Measurements from ENCODE around the gene FPGS. TPM values are rescaled to one million over a fixed set of nuclear protein-coding genes. Genes with fewer than 3 reads are reported as not detected.
A peak's percentile ranks its signal among the peaks of the same experiment; 100 is the strongest.

The FPGS gene
- total RNA-seq, 1 donor from 2014 or later, result 50.8 TPM

DNA sequence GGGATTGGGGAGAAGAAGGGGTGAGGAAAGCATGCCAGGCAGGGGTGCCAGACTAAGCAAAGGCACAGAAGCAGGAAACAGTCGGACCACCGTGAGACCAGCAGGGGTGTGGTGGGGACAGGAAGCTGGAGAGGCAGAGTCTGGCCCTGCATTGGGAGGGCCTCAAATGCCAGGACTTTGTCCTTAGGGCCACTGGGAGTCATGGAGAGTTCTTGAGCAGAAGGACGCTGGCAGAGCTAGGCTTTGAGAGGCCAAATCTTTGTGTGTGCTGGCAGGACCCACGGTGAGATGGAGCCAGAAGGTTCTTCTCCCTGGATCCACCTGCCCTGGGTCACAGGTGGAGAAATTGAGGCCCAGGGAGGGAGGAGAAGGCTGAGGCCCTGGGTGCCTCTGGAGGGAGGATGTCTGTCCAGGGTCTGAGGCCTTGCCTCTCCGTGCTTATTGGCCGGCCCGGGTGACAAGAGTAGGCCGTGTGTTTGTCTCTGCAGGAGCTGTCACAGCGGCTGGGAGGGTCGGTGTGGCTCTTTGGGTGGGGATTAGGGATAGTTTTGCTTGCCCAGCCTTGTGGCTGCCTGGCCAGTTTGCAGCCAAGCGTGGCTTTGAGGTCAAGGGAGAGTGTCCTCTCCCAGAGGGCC, 53.5 kb downstream of the FPGS start:
- DNase-seq (ENCODE audit: low spot score), result no peak
- TF ChIP-seq, protein P1, sequence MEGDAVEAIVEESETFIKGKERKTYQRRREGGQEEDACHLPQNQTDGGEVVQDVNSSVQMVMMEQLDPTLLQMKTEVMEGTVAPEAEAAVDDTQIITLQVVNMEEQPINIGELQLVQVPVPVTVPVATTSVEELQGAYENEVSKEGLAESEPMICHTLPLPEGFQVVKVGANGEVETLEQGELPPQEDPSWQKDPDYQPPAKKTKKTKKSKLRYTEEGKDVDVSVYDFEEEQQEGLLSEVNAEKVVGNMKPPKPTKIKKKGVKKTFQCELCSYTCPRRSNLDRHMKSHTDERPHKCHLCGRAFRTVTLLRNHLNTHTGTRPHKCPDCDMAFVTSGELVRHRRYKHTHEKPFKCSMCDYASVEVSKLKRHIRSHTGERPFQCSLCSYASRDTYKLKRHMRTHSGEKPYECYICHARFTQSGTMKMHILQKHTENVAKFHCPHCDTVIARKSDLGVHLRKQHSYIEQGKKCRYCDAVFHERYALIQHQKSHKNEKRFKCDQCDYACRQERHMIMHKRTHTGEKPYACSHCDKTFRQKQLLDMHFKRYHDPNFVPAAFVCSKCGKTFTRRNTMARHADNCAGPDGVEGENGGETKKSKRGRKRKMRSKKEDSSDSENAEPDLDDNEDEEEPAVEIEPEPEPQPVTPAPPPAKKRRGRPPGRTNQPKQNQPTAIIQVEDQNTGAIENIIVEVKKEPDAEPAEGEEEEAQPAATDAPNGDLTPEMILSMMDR (IDR thresholded peaks at IDR 0.05), result no peak
- H3K4me3 Mint-ChIP-seq (ENCODE audit: unreplicated experiment), result no peak overlapping the region
- peaks cover 41% of the 10 kb centered on the region for H3K4me1 Mint-ChIP-seq (ENCODE audit: low read depth)
- H3K27ac Mint-ChIP-seq (ENCODE audit: unreplicated experiment), result no peak overlapping the region
- H3K9me3 Mint-ChIP-seq (ENCODE audit: low read depth), result no peaks in the 10 kb centered on the region
- no peaks in the 10 kb centered on the region for H3K36me3 Mint-ChIP-seq (ENCODE audit: low read depth)
- H3K27me3 Mint-ChIP-seq (ENCODE audit: low read depth), result no peaks in the 10 kb centered on the region

- no peak for DNase-seq (ENCODE audit: low spot score)
- Mint-ChIP-seq H3K27ac (ENCODE audit: unreplicated experiment) (no peak overlapping the region), H3K27me3 (ENCODE audit: low read depth) (no peaks in the 10 kb centered on the region), H3K9me3 (ENCODE audit: low read depth) (no peaks in the 10 kb centered on the region), H3K36me3 (ENCODE audit: low read depth) (no peaks in the 10 kb centered on the region), H3K4me3 (ENCODE audit: unreplicated experiment) (no peak overlapping the region), H3K4me1 (ENCODE audit: low read depth) (peaks cover 41% of the 10 kb centered on the region)
- TF ChIP-seq, protein P1 (IDR thresholded peaks at IDR 0.05), result no peak
These were observed 54.0 kb downstream of the FPGS start for GRCh38 chr9:127856729-127857116.

GRCh38 chr9:127857278-127857677, 54.6 kb downstream of the FPGS start:
- no peaks in the 10 kb centered on the region for H3K9me3 Mint-ChIP-seq (ENCODE audit: low read depth)
- H3K36me3 Mint-ChIP-seq (ENCODE audit: low read depth), result no peaks in the 10 kb centered on the region
- no peak overlapping the region for H3K4me3 Mint-ChIP-seq (ENCODE audit: unreplicated experiment)
- DNase-seq (ENCODE audit: low spot score), result no peak
- TF ChIP-seq, protein P1 (IDR thresholded peaks at IDR 0.05), result no peak
- no peak overlapping the region for H3K27ac Mint-ChIP-seq (ENCODE audit: unreplicated experiment)
- no peaks in the 10 kb centered on the region for H3K27me3 Mint-ChIP-seq (ENCODE audit: low read depth)
- H3K4me1 Mint-ChIP-seq (ENCODE audit: low read depth), result peaks cover 37% of the 10 kb centered on the region

GRCh38 chr9:127858041-127858512, 55.4 kb downstream of the FPGS start:
- Mint-ChIP-seq H3K4me3 (ENCODE audit: unreplicated experiment) (no peak overlapping the region), H3K9me3 (ENCODE audit: low read depth) (no peaks in the 10 kb centered on the region), H3K27ac (ENCODE audit: unreplicated experiment) (peak overlapping the region; percentile 22), H3K27me3 (ENCODE audit: low read depth) (no peaks in the 10 kb centered on the region), H3K36me3 (ENCODE audit: low read depth) (no peaks in the 10 kb centered on the region), H3K4me1 (ENCODE audit: low read depth) (peaks cover 29% of the 10 kb centered on the region)
- TF ChIP-seq, protein P1 (IDR thresholded peaks at IDR 0.05), result no peak
- no peak for DNase-seq (ENCODE audit: low spot score)

DNA sequence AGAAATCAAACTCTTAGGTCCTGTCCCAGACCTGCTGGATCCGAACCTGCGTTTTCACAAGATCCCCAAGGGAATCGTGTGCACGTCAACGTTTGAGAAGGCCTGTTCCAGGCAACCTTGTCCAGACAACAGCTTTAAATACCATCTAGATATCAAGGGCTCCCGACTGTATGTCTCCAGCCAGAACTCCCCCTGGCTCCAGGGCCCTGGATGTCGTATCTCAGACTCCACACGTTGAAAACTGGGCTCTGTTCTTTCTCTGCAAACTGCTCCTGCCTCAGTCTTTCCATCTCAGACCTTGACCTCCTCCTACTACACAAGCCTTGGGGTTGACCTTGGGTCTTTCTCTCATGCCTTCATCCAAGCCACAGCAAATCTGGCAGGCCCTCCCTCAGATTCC, 57.6 kb downstream of the FPGS start:
- Mint-ChIP-seq H3K4me3 (ENCODE audit: unreplicated experiment) (no peak overlapping the region), H3K27ac (ENCODE audit: unreplicated experiment) (no peak overlapping the region), H3K27me3 (ENCODE audit: low read depth) (no peaks in the 10 kb centered on the region), H3K9me3 (ENCODE audit: low read depth) (no peaks in the 10 kb centered on the region), H3K4me1 (ENCODE audit: low read depth) (peaks cover 13% of the 10 kb centered on the region), H3K36me3 (ENCODE audit: low read depth) (no peaks in the 10 kb centered on the region)
- TF ChIP-seq, protein P1 (IDR thresholded peaks at IDR 0.05), result no peak
- no peak for DNase-seq (ENCODE audit: low spot score)

Measured in chondrocyte (in vitro differentiated cells).